ENCODE measurements around the gene RNF113B. TPM values are rescaled to one million over a fixed set of nuclear protein-coding genes. Genes with fewer than 3 reads are reported as not detected.

Gene RNF113B
- polyA plus RNA-seq, 3 donors from 2014 or later: not detected

DNA sequence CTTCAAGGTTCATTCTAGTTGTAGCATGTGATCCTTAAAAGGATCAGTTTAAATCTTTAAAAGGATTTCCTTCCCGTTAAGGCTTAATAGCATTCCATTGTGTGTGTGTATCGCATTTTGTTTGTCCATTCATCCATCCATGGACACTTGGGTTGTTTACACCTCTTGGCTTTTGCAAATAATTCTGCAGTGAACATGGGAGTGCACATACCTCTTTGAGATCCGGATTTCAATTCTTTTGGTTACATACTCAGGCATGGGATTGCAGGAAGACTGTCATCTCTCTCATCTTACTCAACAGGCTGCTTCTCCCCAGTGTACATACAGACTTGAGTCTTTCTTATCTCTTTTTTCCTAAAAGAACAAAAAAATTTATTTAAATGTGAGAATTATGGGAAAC, 1.2 kb downstream of the RNF113B start:
- Mint-ChIP-seq H3K9me3 (no peaks in the 10 kb centered on the region), H3K4me1 (no peaks in the 10 kb centered on the region), H3K27ac (no peak overlapping the region), H3K4me3 (no peak overlapping the region), H3K36me3 (no peaks in the 10 kb centered on the region), H3K27me3 (ENCODE audit: low read depth in 3 of 3) (peaks cover 0 to 4% (median 2%) of the 10 kb centered on the region in 3 donors)
- DNase-seq: no peak

- Mint-ChIP-seq H3K36me3 (no peaks in the 10 kb centered on the region), H3K27me3 (ENCODE audit: low read depth in 3 of 3) (peaks cover 0 to 4% (median 2%) of the 10 kb centered on the region in 3 donors), H3K9me3 (no peaks in the 10 kb centered on the region), H3K4me1 (no peaks in the 10 kb centered on the region), H3K27ac (no peak overlapping the region), H3K4me3 (no peak overlapping the region)
- no peak for DNase-seq
Observed at GRCh38 chr13:98175043-98175442, 2.0 kb downstream of the RNF113B start.

GRCh38 chr13:98174307-98174706, 2.8 kb downstream of the RNF113B start:
- peaks cover 0 to 1% (median 0%) of the 10 kb centered on the region in 3 donors for H3K27me3 Mint-ChIP-seq (ENCODE audit: low read depth in 3 of 3)
- no peaks in the 10 kb centered on the region for H3K4me1 Mint-ChIP-seq
- H3K9me3 Mint-ChIP-seq: no peaks in the 10 kb centered on the region
- no peak overlapping the region for H3K27ac Mint-ChIP-seq
- DNase-seq: no peak
- no peaks in the 10 kb centered on the region for H3K36me3 Mint-ChIP-seq
- no peak overlapping the region for H3K4me3 Mint-ChIP-seq

DNA sequence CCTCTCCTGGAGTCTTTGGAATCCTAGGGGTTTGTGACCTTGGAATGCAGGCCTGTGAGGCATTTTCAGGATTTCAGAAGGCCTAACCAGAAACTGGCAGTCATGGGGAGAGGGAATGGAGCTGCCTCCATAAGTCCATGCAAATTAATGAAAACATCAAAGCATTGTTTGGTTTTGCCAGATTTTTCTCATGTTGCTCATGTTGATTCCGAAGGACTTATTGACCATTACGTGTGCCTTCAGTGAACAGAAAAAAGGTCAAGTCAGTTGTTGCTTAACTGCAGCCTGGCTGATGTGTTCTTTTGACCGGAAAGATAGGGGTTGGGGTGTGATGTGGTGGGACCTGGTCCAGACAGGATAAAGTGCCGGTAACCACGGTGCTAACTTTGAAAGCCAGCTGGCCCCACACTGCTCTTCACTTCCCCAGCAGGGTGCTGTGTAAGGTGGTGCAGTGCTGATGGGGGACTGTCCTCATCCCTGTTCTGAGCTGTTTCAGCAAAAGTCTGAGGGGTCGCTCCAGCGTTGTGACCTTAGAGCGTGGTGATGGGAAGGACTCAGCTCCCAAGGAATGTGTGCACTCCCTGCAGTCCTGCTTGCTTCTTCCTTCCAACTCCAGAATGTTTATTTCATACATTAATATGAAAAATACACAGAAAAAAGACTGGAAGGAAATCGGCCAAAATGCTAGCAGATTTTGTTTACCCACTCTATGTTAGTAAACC, 3.5 kb downstream of the RNF113B start:
- DNase-seq: no peak
- Mint-ChIP-seq H3K36me3 (no peaks in the 10 kb centered on the region), H3K27me3 (ENCODE audit: low read depth in 3 of 3) (peaks cover 0 to 1% (median 0%) of the 10 kb centered on the region in 3 donors), H3K27ac (no peak overlapping the region), H3K4me1 (no peaks in the 10 kb centered on the region), H3K9me3 (no peaks in the 10 kb centered on the region), H3K4me3 (no peak overlapping the region)

DNA sequence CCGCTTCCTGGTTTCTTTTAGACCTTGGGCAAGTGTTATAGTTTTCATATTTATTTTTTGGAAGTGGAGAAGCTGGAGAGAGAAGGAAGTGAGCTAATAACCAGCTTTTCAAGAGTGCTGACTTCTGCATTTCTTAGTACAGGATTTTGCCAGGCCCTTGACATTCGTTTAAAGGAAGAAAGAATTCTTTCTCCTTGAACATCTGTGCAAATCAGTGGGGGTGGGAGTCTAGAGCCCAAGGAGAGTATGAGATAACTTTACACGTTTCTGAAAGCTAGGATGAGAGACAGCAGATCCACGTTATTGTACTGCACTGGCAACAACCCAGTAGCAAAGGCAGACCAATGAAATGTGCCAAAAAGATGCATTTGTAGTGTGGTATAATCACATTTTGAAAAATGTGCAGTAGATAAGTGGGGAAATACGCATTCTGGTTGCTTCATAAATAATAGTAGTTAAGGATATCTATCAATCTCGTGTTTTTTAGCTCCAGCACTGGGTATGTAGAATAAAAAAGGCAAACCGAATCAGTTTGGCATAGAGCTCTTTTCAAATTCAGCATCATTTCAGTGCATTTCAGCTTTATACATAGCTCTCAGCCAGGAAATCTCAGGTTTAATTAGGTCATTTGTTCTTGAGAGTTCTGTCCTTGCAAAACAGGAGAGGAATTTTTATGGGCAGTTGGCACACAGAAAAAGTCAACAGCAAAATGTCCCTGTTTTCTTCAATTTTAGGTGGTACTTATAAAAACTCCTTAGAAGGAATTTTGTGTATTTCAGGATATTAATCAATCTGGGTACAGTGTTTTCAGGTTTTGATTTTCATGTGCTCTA, 4.3 kb downstream of the RNF113B start:
- Mint-ChIP-seq H3K36me3 (no peaks in the 10 kb centered on the region), H3K4me1 (no peaks in the 10 kb centered on the region), H3K9me3 (no peaks in the 10 kb centered on the region), H3K27me3 (ENCODE audit: low read depth in 3 of 3) (peaks cover 0 to 2% (median 1%) of the 10 kb centered on the region in 3 donors), H3K27ac (no peak overlapping the region), H3K4me3 (no peak overlapping the region)
- DNase-seq: no peak

GRCh38 chr13:98171900-98172589, 5.0 kb downstream of the RNF113B start:
- DNase-seq: no peak
- Mint-ChIP-seq H3K4me3 (no peak overlapping the region), H3K4me1 (no peaks in the 10 kb centered on the region), H3K27ac (no peak overlapping the region), H3K9me3 (no peaks in the 10 kb centered on the region), H3K27me3 (ENCODE audit: low read depth in 3 of 3) (peaks cover 0 to 2% (median 1%) of the 10 kb centered on the region in 3 donors), H3K36me3 (no peaks in the 10 kb centered on the region)

- Mint-ChIP-seq H3K27ac (no peak overlapping the region), H3K4me1 (no peaks in the 10 kb centered on the region), H3K4me3 (no peak overlapping the region), H3K27me3 (ENCODE audit: low read depth in 3 of 3) (peaks cover 0 to 2% (median 0%) of the 10 kb centered on the region in 3 donors), H3K9me3 (no peaks in the 10 kb centered on the region), H3K36me3 (no peaks in the 10 kb centered on the region)
- no peak for DNase-seq
Observed at GRCh38 chr13:98169331-98169730, 7.7 kb downstream of the RNF113B start.

DNA sequence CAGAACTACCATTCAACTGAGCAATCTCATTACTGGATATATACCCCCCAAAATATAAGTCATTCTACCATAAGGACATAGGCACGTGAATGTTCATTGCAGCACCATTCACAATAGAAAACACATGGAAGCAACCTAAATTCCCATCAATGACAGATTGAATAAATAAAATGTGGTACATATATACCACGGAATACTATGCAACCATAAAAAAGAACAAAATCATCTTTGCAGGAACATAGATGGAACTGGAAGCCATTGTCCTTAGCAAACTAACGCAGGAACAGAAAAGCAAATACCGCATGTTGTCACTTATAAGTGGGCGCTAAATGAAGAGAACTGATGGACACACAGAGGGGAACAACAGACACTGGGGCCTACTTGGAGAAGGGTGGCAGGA, 14.1 kb downstream of the RNF113B start:
- no peaks in the 10 kb centered on the region for H3K36me3 Mint-ChIP-seq
- peaks cover 0 to 3% (median 2%) of the 10 kb centered on the region in 3 donors for H3K27me3 Mint-ChIP-seq (ENCODE audit: low read depth in 3 of 3)
- H3K4me1 Mint-ChIP-seq: no peaks in the 10 kb centered on the region
- H3K27ac Mint-ChIP-seq: no peak overlapping the region
- no peak overlapping the region for H3K4me3 Mint-ChIP-seq
- DNase-seq: no peak
- H3K9me3 Mint-ChIP-seq: peaks cover 0 to 4% (median 0%) of the 10 kb centered on the region in 6 donors

DNA sequence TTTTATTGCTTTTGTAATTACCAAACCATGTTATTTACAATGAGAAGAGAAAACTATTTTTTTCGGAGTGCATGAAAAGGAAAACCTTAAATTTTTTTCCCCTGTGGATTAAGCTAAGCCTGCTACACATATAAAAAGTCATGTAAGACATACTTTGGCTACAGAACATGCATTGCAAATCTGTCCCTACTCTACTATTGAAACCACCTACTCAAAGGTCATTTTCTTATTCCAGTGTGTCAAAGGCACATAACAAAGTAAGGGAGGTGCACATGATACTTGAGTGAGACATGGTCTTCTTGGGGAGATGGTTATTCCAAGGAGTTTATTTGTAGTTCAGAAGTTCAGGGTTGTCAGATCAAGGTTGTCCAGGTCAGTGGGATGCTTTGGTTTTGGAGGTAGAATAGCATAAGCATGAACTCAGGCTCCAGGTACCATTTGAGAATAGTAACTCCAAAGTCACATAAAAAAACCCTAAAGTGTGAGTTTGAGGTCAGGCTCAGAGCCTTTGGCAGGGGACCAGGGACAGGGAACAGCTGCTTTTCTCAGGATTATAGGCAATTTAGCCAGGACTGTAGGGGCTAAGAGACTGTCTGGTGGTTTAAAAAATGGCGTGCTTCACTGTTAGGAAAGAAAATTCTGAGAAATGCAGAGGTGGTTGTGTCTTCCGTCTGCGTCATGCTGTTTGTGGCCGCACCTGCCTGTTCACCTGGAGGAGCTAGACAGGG, 18.7 kb downstream of the RNF113B start:
- peaks cover 0 to 3% (median 2%) of the 10 kb centered on the region in 3 donors for H3K27me3 Mint-ChIP-seq (ENCODE audit: low read depth in 3 of 3)
- DNase-seq: no peak
- no peak overlapping the region for H3K27ac Mint-ChIP-seq
- no peaks in the 10 kb centered on the region for H3K36me3 Mint-ChIP-seq
- no peak overlapping the region for H3K4me3 Mint-ChIP-seq
- H3K4me1 Mint-ChIP-seq: no peaks in the 10 kb centered on the region
- peaks cover 0 to 6% (median 0%) of the 10 kb centered on the region in 6 donors for H3K9me3 Mint-ChIP-seq

- H3K4me1 Mint-ChIP-seq: no peaks in the 10 kb centered on the region
- no peak for DNase-seq
- no peaks in the 10 kb centered on the region for H3K36me3 Mint-ChIP-seq
- H3K27ac Mint-ChIP-seq: no peak overlapping the region
- H3K27me3 Mint-ChIP-seq (ENCODE audit: low read depth in 3 of 3): peaks cover 0 to 3% (median 0%) of the 10 kb centered on the region in 3 donors
- peaks cover 0 to 6% (median 0%) of the 10 kb centered on the region in 6 donors for H3K9me3 Mint-ChIP-seq
- no peak overlapping the region for H3K4me3 Mint-ChIP-seq
Observed at GRCh38 chr13:98157609-98158008, 19.5 kb downstream of the RNF113B start.

GRCh38 chr13:98157188-98157587, 19.9 kb downstream of the RNF113B start:
- Mint-ChIP-seq H3K4me1 (no peaks in the 10 kb centered on the region), H3K9me3 (peaks cover 0 to 6% (median 0%) of the 10 kb centered on the region in 6 donors), H3K27ac (no peak overlapping the region), H3K27me3 (ENCODE audit: low read depth in 3 of 3) (peaks cover 0 to 5% (median 0%) of the 10 kb centered on the region in 3 donors), H3K36me3 (no peaks in the 10 kb centered on the region), H3K4me3 (no peak overlapping the region)
- no peak for DNase-seq

GRCh38 chr13:98156259-98156658, 20.8 kb downstream of the RNF113B start:
- peaks cover 0 to 6% (median 0%) of the 10 kb centered on the region in 6 donors for H3K9me3 Mint-ChIP-seq
- H3K27me3 Mint-ChIP-seq (ENCODE audit: low read depth in 3 of 3): peaks cover 0 to 4% (median 2%) of the 10 kb centered on the region in 3 donors
- no peak overlapping the region for H3K27ac Mint-ChIP-seq
- no peaks in the 10 kb centered on the region for H3K4me1 Mint-ChIP-seq
- no peak for DNase-seq
- no peaks in the 10 kb centered on the region for H3K36me3 Mint-ChIP-seq
- no peak overlapping the region for H3K4me3 Mint-ChIP-seq

GRCh38 chr13:98155475-98156109, 21.5 kb downstream of the RNF113B start:
- H3K9me3 Mint-ChIP-seq: peaks cover 0 to 6% (median 0%) of the 10 kb centered on the region in 6 donors
- no peak overlapping the region for H3K27ac Mint-ChIP-seq
- H3K36me3 Mint-ChIP-seq: no peaks in the 10 kb centered on the region
- DNase-seq: no peak
- peaks cover 0 to 5% (median 5%) of the 10 kb centered on the region in 3 donors for H3K27me3 Mint-ChIP-seq (ENCODE audit: low read depth in 3 of 3)
- no peak overlapping the region for H3K4me3 Mint-ChIP-seq
- no peaks in the 10 kb centered on the region for H3K4me1 Mint-ChIP-seq
